Peyer's patch (tissue), 4 donors: ENCODE data around the gene MYRFL. TPM values are rescaled to one million over a fixed set of nuclear protein-coding genes. Genes with fewer than 3 reads are reported as not detected.
"Not testable (repeated sequence)": the region's sequence is repeated elsewhere in the genome, so short reads cannot be mapped to it uniquely, and the experiment has no call there.

Experiments used
- DNase-seq, 3 donors: peaks; one replicate each; pipeline ENCODE4 v3.0.0-alpha.2; 2017 to 2019
- H3K27ac ChIP-seq, 4 donors: fragments of 200-600 bp; sonication (generic); one replicate each; pipeline ENCODE4 v1.5.1; 2016 to 2019
- H3K27me3 ChIP-seq, 2 donors: fragments of 200-600 bp; sonication (generic); one replicate each; pipeline ENCODE4 v1.5.1; 2019
- H3K36me3 ChIP-seq, 3 donors: fragments of 200-600 bp; sonication (generic); one replicate each; pipeline ENCODE4 v1.5.1; 2016 to 2019
- H3K4me1 ChIP-seq, 4 donors: fragments of 200-600 bp; sonication (generic); one replicate each; pipeline ENCODE4 v1.5.1; 2016 to 2019
- H3K4me3 ChIP-seq, 4 donors: fragments of 200-600 bp; sonication (generic); 1 replicate in 3 of 4; 2 replicates in 1 of 4; pipeline ENCODE4 v1.5.1; 2016 to 2019; ENCODE audit warnings: mild to moderate bottlenecking in 1 of 4
- H3K9me3 ChIP-seq, 4 donors: fragments of 200-600 bp; sonication (generic); one replicate each; pipeline ENCODE4 v1.5.1; 2016 to 2019; ENCODE audit warnings: mild to moderate bottlenecking in 1 of 4
- CTCF ChIP-seq, 6 experiments: fragments of 450-650 bp in 4 of 6; fragments of 200-600 bp in 2 of 6; sonication (generic) in 1 of 6; IDR thresholded peaks; one replicate each; pipeline ENCODE4 v1.5.1; 2017 to 2019; ENCODE audit warnings: antibody characterized with exemption in 6 of 6, mild to moderate bottlenecking in 3 of 6, moderate library complexity in 1 of 6
- POLR2A ChIP-seq, 2 donors: fragments of 450-650 bp; IDR thresholded peaks; one replicate each; pipeline ENCODE4 v1.5.1; 2017; ENCODE audit warnings: antibody characterized with exemption in 2 of 2, mild to moderate bottlenecking in 2 of 2, moderate library complexity in 2 of 2
- total RNA-seq, 4 donors: library from RNA; depleted of rRNA; stranded (reverse); fragments of >200 nt; gene quantifications; one replicate each; pipeline ENCODE4 v1.1.0, GENCODE V29; 2016

Gene MYRFL
- 10 to 100 TPM; 12.4 to 60.1 (median 54.5) TPM for total RNA-seq

GRCh38 chr12:69824966-69825560 lies at the start of gene MYRFL:
Gene MYRFL (plus strand): TSS chr12:69825227. CDS start chr12:69825518, 291 bp downstream.
- TF ChIP-seq POLR2A (IDR thresholded peaks at IDR 0.05) (no peak), CTCF (IDR thresholded peaks at IDR 0.05) (no peak)
- no peaks in the 10 kb centered on the region for H3K9me3 ChIP-seq
- H3K4me3 ChIP-seq = peak within 1 kb of the TSS in 3 of 4 donors; percentile 21 to 53 (median 50)
- no peaks in the 10 kb centered on the region for H3K27me3 ChIP-seq
- DNase-seq = no peak
- H3K4me1 ChIP-seq = peaks cover 0 to 20% (median 0%) of the 10 kb centered on the region in 4 donors
- H3K27ac ChIP-seq = peak within 1 kb of the TSS in 3 of 4 donors; percentile 34 to 78 (median 69)
- no peaks in the 10 kb centered on the region for H3K36me3 ChIP-seq

GRCh38 chr12:69779928-69780327 lies 45.1 kb upstream of the MYRFL start:
- no peaks in the 10 kb centered on the region for H3K36me3 ChIP-seq
- H3K4me1 ChIP-seq = no peaks in the 10 kb centered on the region
- H3K9me3 ChIP-seq = no peaks in the 10 kb centered on the region
- no peaks in the 10 kb centered on the region for H3K27me3 ChIP-seq
- peak in 2 of 6 experiments; percentile 19 to 34 for TF ChIP-seq CTCF (IDR thresholded peaks at IDR 0.05)
- no peak for TF ChIP-seq POLR2A (IDR thresholded peaks at IDR 0.05)
- DNase-seq = peak in 1 of 3 donors; percentile 45
- H3K27ac ChIP-seq = no peak overlapping the region
- no peak overlapping the region for H3K4me3 ChIP-seq

GRCh38 chr12:69783365-69783764 lies 41.7 kb upstream of the MYRFL start:
- no peak for TF ChIP-seq CTCF (IDR thresholded peaks at IDR 0.05)
- TF ChIP-seq POLR2A (IDR thresholded peaks at IDR 0.05) = no peak
- Histone ChIP-seq H3K4me1 (no peaks in the 10 kb centered on the region), H3K36me3 (no peaks in the 10 kb centered on the region), H3K4me3 (no peak overlapping the region), H3K27ac (no peak overlapping the region), H3K27me3 (no peaks in the 10 kb centered on the region), H3K9me3 (no peaks in the 10 kb centered on the region)
- DNase-seq = no peak

- H3K27ac ChIP-seq = no peak overlapping the region
- H3K27me3 ChIP-seq = no peaks in the 10 kb centered on the region
- H3K4me3 ChIP-seq = no peak overlapping the region
- H3K36me3 ChIP-seq = peaks cover 0 to 5% (median 0%) of the 10 kb centered on the region in 3 donors
- no peaks in the 10 kb centered on the region for H3K4me1 ChIP-seq
- H3K9me3 ChIP-seq = peaks cover 0 to 7% (median 0%) of the 10 kb centered on the region in 4 donors
- TF ChIP-seq POLR2A (IDR thresholded peaks at IDR 0.05) = no peak
- no peak for TF ChIP-seq CTCF (IDR thresholded peaks at IDR 0.05)
- no peak for DNase-seq
These were observed 35.7 kb upstream of the MYRFL start for GRCh38 chr12:69789351-69789750.

- Histone ChIP-seq H3K4me1 (no peaks in the 10 kb centered on the region), H3K9me3 (peaks cover 0 to 7% (median 0%) of the 10 kb centered on the region in 4 donors), H3K4me3 (no peak overlapping the region), H3K27me3 (no peaks in the 10 kb centered on the region), H3K27ac (no peak overlapping the region), H3K36me3 (peaks cover 0 to 12% (median 0%) of the 10 kb centered on the region in 3 donors)
- TF ChIP-seq POLR2A (IDR thresholded peaks at IDR 0.05) (no peak), CTCF (IDR thresholded peaks at IDR 0.05) (no peak)
- no peak for DNase-seq
These were observed 32.5 kb upstream of the MYRFL start for GRCh38 chr12:69792533-69792932.

- peaks cover 0 to 13% (median 0%) of the 10 kb centered on the region in 3 donors for H3K36me3 ChIP-seq
- H3K27me3 ChIP-seq, H3K9me3 ChIP-seq, H3K4me3 ChIP-seq, H3K4me1 ChIP-seq, DNase-seq, H3K27ac ChIP-seq: not testable (repeated sequence)
These were observed 17.7 kb upstream of the MYRFL start for GRCh38 chr12:69807101-69807897.
